HG03521 (cell line): ENCODE results near the gene NUDT3.

Experiments used
- ATAC-seq: cut with Tn5 transposase; IDR thresholded peaks from one replicate; pipeline ENCODE4 v1.9.1; 2021; ENCODE audit warnings: mild to moderate bottlenecking, moderate library complexity; ENCODE audit not compliant: unreplicated experiment

Gene NUDT3

DNA sequence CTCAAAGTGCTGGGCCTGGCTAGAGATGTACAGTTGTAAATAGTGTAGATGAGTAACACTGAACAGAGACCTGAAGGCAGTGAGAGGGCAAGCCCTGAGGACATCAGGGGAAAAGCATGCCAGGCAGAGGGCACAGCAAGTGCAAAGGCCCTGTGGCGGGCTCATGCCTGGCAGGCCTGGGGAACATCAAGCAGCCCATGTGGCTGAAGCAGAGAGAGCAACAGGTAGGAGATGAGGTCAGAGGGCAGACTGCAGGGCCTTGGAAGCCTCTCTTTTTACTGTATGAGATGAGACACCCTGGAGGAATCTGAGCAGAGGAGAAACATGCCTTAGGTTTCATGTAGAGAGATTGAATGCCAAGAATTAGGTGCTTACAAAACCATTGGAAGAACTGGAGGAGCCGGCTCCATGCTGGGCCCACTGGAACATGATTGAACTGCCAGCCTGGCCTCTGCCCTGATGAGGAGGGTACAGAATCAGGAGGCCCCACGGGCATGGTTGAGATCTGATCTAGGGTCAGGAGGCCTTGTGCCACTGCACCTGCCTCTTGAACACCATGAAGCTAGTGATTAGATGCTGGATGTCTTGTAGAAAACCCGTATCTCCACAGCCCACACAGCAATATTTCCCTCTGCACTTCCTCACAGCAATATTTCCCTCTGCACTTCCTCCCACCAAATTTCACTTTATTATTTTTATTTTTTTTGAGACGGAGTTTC lies 161.7 kb downstream of the NUDT3 start:
- no peak for ATAC-seq

DNA sequence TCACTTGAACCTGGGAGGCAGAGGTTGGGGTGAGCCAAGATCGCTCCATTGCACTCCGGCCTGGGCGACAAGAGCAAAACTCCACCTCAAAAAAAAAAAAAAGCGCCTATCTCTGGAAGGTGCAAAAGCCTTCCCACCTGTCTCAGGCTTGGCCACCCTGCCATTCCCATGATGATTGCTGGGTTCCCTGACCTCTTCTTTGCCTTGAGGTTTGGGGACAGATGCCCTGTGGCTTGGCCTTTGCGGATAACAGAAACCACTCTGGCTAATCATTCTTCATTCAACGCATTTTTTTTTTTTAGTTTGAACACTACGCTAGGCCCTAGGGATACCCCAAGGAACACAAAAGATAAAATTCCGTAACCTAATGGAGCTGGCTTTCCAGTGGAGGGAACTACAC lies 162.6 kb downstream of the NUDT3 start:
- no peak for ATAC-seq
